IMR-90 (cell line): ENCODE data around the gene KRT78.

Experiments used
- CTCF ChIP-seq: conservative IDR thresholded peaks from 2 replicates; pipeline ENCODE4 v1.5.1; 2012; ENCODE audit warnings: mild to moderate bottlenecking, low read depth, low read length, improper control_type of control experiment
- NFE2L2 ChIP-seq: fragments of 150-350 bp; IDR thresholded peaks from 2 replicates; pipeline ENCODE4 v1.6.1; 2016; ENCODE audit warnings: low read depth, mild to moderate bottlenecking, low read length
- RFX5 ChIP-seq: IDR thresholded peaks from 2 replicates; pipeline ENCODE4 v1.8.0; 2012; ENCODE audit warnings: low read depth, mild to moderate bottlenecking, low read length, moderate library complexity

GRCh38 chr12:52878507-52879393, 30.0 kb upstream of the KRT78 start:
- TF ChIP-seq NFE2L2 (no peak), RFX5 (no peak), CTCF (no peak)
